Large intestine (tissue), 3 donors: ENCODE data around the gene PLVAP. TPM values are rescaled to one million over a fixed set of nuclear protein-coding genes. Genes with fewer than 3 reads are reported as not detected.
"Not testable (repeated sequence)": the region's sequence is repeated elsewhere in the genome, so short reads cannot be mapped to it uniquely, and the experiment has no call there.

Experiments
- DNase-seq, 2 donors: peaks; one replicate each; pipeline versions ENCODE4 v3.0.0 to v3.0.0-alpha.2; 2013
- H3K27ac ChIP-seq: one replicate; pipeline ENCODE4 v1.5.1; 2013; ENCODE audit warnings: low read length
- H3K27me3 ChIP-seq: 2 replicates; pipeline ENCODE4 v1.6.1; 2013; ENCODE audit warnings: low read length; ENCODE audit not compliant: control insufficient read depth, insufficient read depth
- H3K36me3 ChIP-seq: 2 replicates; pipeline ENCODE4 v1.6.1; 2013; ENCODE audit warnings: low read length; ENCODE audit not compliant: control insufficient read depth, insufficient read depth
- H3K4me1 ChIP-seq: one replicate; pipeline ENCODE4 v1.6.1; 2013; ENCODE audit warnings: low read length; ENCODE audit not compliant: control insufficient read depth, insufficient read depth
- H3K4me3 ChIP-seq: one replicate; pipeline ENCODE4 v1.5.1; 2013; ENCODE audit warnings: low read length
- H3K9me3 ChIP-seq: one replicate; pipeline ENCODE4 v1.6.1; 2013; ENCODE audit warnings: mild to moderate bottlenecking, low read depth, low read length, moderate library complexity; ENCODE audit not compliant: control insufficient read depth
- WGBS: methylation state at CpG from one replicate; pipeline ENCODE4 v1.1.5; 2013; ENCODE audit warnings: low lambda C conversion rate; ENCODE audit not compliant: insufficient coverage; 5-methylcytosine and 5-hydroxymethylcytosine counted together
- polyA plus RNA-seq: library from polyadenylated mRNA; unstranded; fragments of 120-200 nt; gene quantifications from one replicate; pipeline ENCODE4 v1.2.1, GENCODE V29; 2013

Gene PLVAP
- polyA plus RNA-seq, 1 donor, result 35.6 TPM

- no CpG with 5 or more reads among the region's 1 CpG for WGBS
- H3K4me3 ChIP-seq, result no peak overlapping the region
- no peaks in the 10 kb centered on the region for H3K9me3 ChIP-seq
- no peak overlapping the region for H3K27ac ChIP-seq
- H3K27me3 ChIP-seq, result peaks cover 35% of the 10 kb centered on the region
- H3K4me1 ChIP-seq, result peaks cover 7% of the 10 kb centered on the region
- no peak for DNase-seq
- H3K36me3 ChIP-seq, result no peaks in the 10 kb centered on the region
Measured at GRCh38 chr19:17389288-17389687, 12.1 kb upstream of the PLVAP start.

- Histone ChIP-seq H3K36me3 (no peaks in the 10 kb centered on the region), H3K4me1 (no peaks in the 10 kb centered on the region), H3K27me3 (peaks cover 11% of the 10 kb centered on the region), H3K27ac (no peak overlapping the region), H3K4me3 (no peak overlapping the region), H3K9me3 (no peaks in the 10 kb centered on the region)
- WGBS, result no CpG with 5 or more reads among the region's 20 CpGs
- peak; percentile 36 to 37 for DNase-seq
Measured at GRCh38 chr19:17385878-17386611, 8.9 kb upstream of the PLVAP start.

GRCh38 chr19:17380426-17381138 is 3.4 kb upstream of the PLVAP start:
- H3K27me3 ChIP-seq, result no peaks in the 10 kb centered on the region
- H3K9me3 ChIP-seq, result no peaks in the 10 kb centered on the region
- WGBS, result no CpG with 5 or more reads among the region's 5 CpGs
- H3K36me3 ChIP-seq, result no peaks in the 10 kb centered on the region
- no peak overlapping the region for H3K27ac ChIP-seq
- no peak overlapping the region for H3K4me3 ChIP-seq
- DNase-seq, result no peak
- no peaks in the 10 kb centered on the region for H3K4me1 ChIP-seq

- H3K4me3 ChIP-seq, result no peak overlapping the region
- DNase-seq, result no peak
- H3K9me3 ChIP-seq, result no peaks in the 10 kb centered on the region
- H3K27me3 ChIP-seq, result no peaks in the 10 kb centered on the region
- H3K36me3 ChIP-seq, result no peaks in the 10 kb centered on the region
- WGBS, result no CpG with 5 or more reads among the region's 14 CpGs
- H3K27ac ChIP-seq, result no peak overlapping the region
- no peaks in the 10 kb centered on the region for H3K4me1 ChIP-seq
Measured at GRCh38 chr19:17379221-17379631, 2.1 kb upstream of the PLVAP start.

GRCh38 chr19:17378271-17378670 is 1.1 kb upstream of the PLVAP start:
- Histone ChIP-seq H3K4me1 (no peaks in the 10 kb centered on the region), H3K4me3 (no peak overlapping the region), H3K36me3 (no peaks in the 10 kb centered on the region), H3K9me3 (no peaks in the 10 kb centered on the region), H3K27ac (no peak overlapping the region), H3K27me3 (no peaks in the 10 kb centered on the region)
- no peak for DNase-seq
- no CpG with 5 or more reads among the region's 13 CpGs for WGBS

- no peaks in the 10 kb centered on the region for H3K9me3 ChIP-seq
- DNase-seq, result no peak
- H3K36me3 ChIP-seq, result no peaks in the 10 kb centered on the region
- H3K27me3 ChIP-seq, result no peaks in the 10 kb centered on the region
- WGBS, result 50% methylated on average over 2 of the region's 8 CpGs
- H3K4me1 ChIP-seq, result no peaks in the 10 kb centered on the region
- no peak overlapping the region for H3K4me3 ChIP-seq
- H3K27ac ChIP-seq, result no peak overlapping the region
Measured at GRCh38 chr19:17370026-17370587, 7.0 kb downstream of the PLVAP start.

- DNase-seq, result no peak
- Histone ChIP-seq H3K36me3 (no peaks in the 10 kb centered on the region), H3K9me3 (no peaks in the 10 kb centered on the region), H3K27me3 (no peaks in the 10 kb centered on the region), H3K4me1 (no peaks in the 10 kb centered on the region), H3K4me3 (no peak overlapping the region), H3K27ac (no peak overlapping the region)
- WGBS, result no CpG with 5 or more reads among the region's 22 CpGs
Measured at GRCh38 chr19:17365361-17365760, 11.8 kb downstream of the PLVAP start.

GRCh38 chr19:17363852-17364605 is 13.1 kb downstream of the PLVAP start:
- WGBS, result no CpG with 5 or more reads among the region's 20 CpGs
- H3K27ac ChIP-seq, H3K9me3 ChIP-seq, H3K27me3 ChIP-seq, H3K4me1 ChIP-seq, H3K36me3 ChIP-seq, DNase-seq, H3K4me3 ChIP-seq: not testable (repeated sequence)

GRCh38 chr19:17359905-17360800 is 17.0 kb downstream of the PLVAP start:
- Histone ChIP-seq H3K27ac (no peak overlapping the region), H3K9me3 (no peaks in the 10 kb centered on the region), H3K27me3 (no peaks in the 10 kb centered on the region), H3K4me1 (no peaks in the 10 kb centered on the region), H3K36me3 (no peaks in the 10 kb centered on the region), H3K4me3 (no peak overlapping the region)
- no CpG with 5 or more reads among the region's 6 CpGs for WGBS
- no peak for DNase-seq
